HEK293 (cell line): Measurements from ENCODE around the gene ASL.
"Not testable (repeated sequence)": the region's sequence is repeated elsewhere in the genome, so short reads cannot be mapped to it uniquely, and the experiment has no call there.

Experiments used
- CTCF ChIA-PET: fragments of 350-600 bp; formaldehyde crosslinking; extraction: SDS; loops from one replicate; lab custom pipeline; 2021; ENCODE audit warnings: antibody characterized with exemption; lab: Yijun Ruan, JAX
- POLR2A ChIA-PET: fragments of 300-600 bp; formaldehyde crosslinking; extraction: SDS; loops from one replicate; lab custom pipeline; 2020; ENCODE audit warnings: antibody characterized with exemption, inconsistent platforms; lab: Yijun Ruan, JAX
- H3K27ac ChIP-seq: fragments of 200-500 bp; sonication (Bioruptor generic); 2 replicates; pipeline ENCODE4 v1.5.1; 2014; ENCODE audit warnings: low read depth, low read length, control low read depth, inconsistent platforms; ENCODE audit errors: extremely low read depth
- H3K36me3 ChIP-seq, 2 experiments: fragments of 200-500 bp in 1 of 2; sonication (Bioruptor generic) in 1 of 2; 1 replicate in 1 of 2; 2 replicates in 1 of 2; pipeline ENCODE4 v1.5.1; 2014 to 2017; ENCODE audit warnings: inconsistent platforms in 2 of 2, low read length in 2 of 2; ENCODE audit not compliant: control insufficient read depth in 2 of 2, insufficient read depth in 1 of 2
- H3K4me1 ChIP-seq: fragments of 200-500 bp; sonication (Bioruptor generic); 2 replicates; pipeline ENCODE4 v1.5.1; 2014; ENCODE audit warnings: mild to moderate bottlenecking, low read length, inconsistent platforms; ENCODE audit not compliant: control insufficient read depth, insufficient read depth
- H3K4me3 ChIP-seq: 2 replicates; pipeline ENCODE4 v1.5.1; 2011; ENCODE audit warnings: low read depth, mild to moderate bottlenecking, control low read depth, low read length, moderate library complexity
- H3K9me3 ChIP-seq: fragments of 200-500 bp; sonication (Bioruptor generic); 2 replicates; pipeline ENCODE4 v1.5.1; 2014; ENCODE audit warnings: low read depth, low read length, inconsistent platforms; ENCODE audit not compliant: control insufficient read depth, insufficient read depth
- ZBTB1 ChIP-seq: fragments of 450-650 bp; formaldehyde crosslinking; IDR thresholded peaks from 2 replicates; pipeline ENCODE4 v1.5.1; 2016; ENCODE audit warnings: missing biosample characterization, missing genetic modification characterization
- ZBTB21 ChIP-seq: fragments of 450-650 bp; formaldehyde crosslinking; IDR thresholded peaks from 2 replicates; pipeline ENCODE4 v1.5.1; 2017; ENCODE audit warnings: missing biosample characterization, missing genetic modification characterization
- ZBTB8A ChIP-seq: fragments of 450-650 bp; formaldehyde crosslinking; IDR thresholded peaks from 2 replicates; pipeline ENCODE4 v1.5.1; 2016; ENCODE audit warnings: missing biosample characterization, missing genetic modification characterization
- ZFP37 ChIP-seq: fragments of 450-650 bp; formaldehyde crosslinking; IDR thresholded peaks from 2 replicates; pipeline ENCODE4 v1.5.1; 2016; ENCODE audit warnings: missing biosample characterization, missing genetic modification characterization
- ZIC2 ChIP-seq: fragments of 450-650 bp; formaldehyde crosslinking; IDR thresholded peaks from 2 replicates; pipeline ENCODE4 v1.5.1; 2016; ENCODE audit warnings: missing biosample characterization, missing genetic modification characterization
- ZNF248 ChIP-seq: fragments of 450-650 bp; formaldehyde crosslinking; IDR thresholded peaks from 2 replicates; pipeline ENCODE4 v1.5.1; 2017; ENCODE audit warnings: missing biosample characterization, missing genetic modification characterization
- ZNF341 ChIP-seq: fragments of 450-650 bp; formaldehyde crosslinking; IDR thresholded peaks from 2 replicates; pipeline ENCODE4; 2016; ENCODE audit warnings: low read depth, missing biosample characterization, missing genetic modification characterization
- ZNF596 ChIP-seq: fragments of 450-650 bp; IDR thresholded peaks from 2 replicates; pipeline ENCODE4 v1.5.0; 2018; ENCODE audit warnings: missing biosample characterization, mild to moderate bottlenecking, missing genetic modification characterization, moderate library complexity
- ZNF660 ChIP-seq: fragments of 450-650 bp; IDR thresholded peaks from 2 replicates; pipeline ENCODE4 v1.5.1; 2018; ENCODE audit warnings: missing biosample characterization, mild to moderate bottlenecking, missing genetic modification characterization
- TF ChIP-seq, protein P1 (sequence below): fragments of 450-650 bp; formaldehyde crosslinking; IDR thresholded peaks from 2 replicates; pipeline ENCODE4 v1.5.1; 2016; ENCODE audit warnings: missing biosample characterization, missing genetic modification characterization
- TF ChIP-seq, protein P2 (sequence below): fragments of 450-650 bp; formaldehyde crosslinking; IDR thresholded peaks from 2 replicates; pipeline ENCODE4 v1.5.1; 2016; ENCODE audit warnings: missing biosample characterization, missing genetic modification characterization, borderline replicate concordance
- TF ChIP-seq, protein P3 (sequence below): fragments of 450-650 bp; formaldehyde crosslinking; IDR thresholded peaks from 2 replicates; pipeline ENCODE4 v1.5.1; 2016; ENCODE audit warnings: missing biosample characterization, missing genetic modification characterization
- TF ChIP-seq, protein P4 (sequence below): fragments of 450-650 bp; formaldehyde crosslinking; IDR thresholded peaks from 2 replicates; pipeline ENCODE4 v1.5.1; 2017; ENCODE audit warnings: missing biosample characterization, missing genetic modification characterization
- TF ChIP-seq, protein P5 (sequence below): fragments of 450-650 bp; formaldehyde crosslinking; IDR thresholded peaks from 2 replicates; pipeline ENCODE4 v1.5.1; 2016; ENCODE audit warnings: missing biosample characterization, missing genetic modification characterization

Gene ASL

DNA sequence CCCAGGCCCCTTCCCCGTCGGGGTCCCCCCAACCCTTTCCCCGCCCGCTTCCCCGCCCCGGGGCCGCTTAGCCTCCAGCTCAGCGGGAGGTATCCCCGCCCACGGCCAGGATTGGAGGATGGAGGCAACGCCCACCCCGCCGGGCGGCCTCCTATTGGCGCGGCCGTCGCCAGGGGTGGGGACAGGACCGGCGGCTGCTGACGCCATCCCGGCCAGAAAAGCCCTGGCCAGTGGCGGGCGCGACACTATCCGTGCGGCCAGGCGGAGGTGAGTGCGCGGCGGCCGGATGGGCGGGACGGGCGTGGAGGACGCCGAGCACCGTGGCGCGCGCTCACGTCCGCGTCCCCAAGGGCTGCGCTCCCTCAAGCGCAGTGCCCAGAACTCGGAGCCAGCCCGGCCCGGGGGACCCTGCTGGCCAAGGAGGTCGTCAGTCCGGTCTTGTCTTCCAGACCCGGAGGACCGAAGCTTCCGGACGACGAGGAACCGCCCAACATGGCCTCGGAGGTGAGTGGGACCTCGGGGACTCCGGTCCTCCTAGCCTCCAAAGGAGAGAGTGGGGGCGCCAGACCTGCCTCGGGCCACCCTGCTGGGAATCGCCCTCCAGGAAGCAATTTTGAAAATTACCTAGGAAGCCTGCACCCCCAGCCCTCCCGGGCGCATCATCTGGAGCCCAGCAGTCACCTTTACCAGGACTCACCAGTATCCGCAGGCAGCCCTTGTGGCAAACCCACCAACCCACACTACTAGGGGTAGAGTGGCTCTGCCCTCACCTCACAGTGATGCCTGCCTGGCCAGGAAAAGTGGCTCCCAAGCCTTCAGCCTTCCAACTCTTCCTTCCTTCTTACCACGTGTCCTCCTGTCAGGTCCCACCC lies at the start of gene ASL (continued):
- TF ChIP-seq, protein P1, sequence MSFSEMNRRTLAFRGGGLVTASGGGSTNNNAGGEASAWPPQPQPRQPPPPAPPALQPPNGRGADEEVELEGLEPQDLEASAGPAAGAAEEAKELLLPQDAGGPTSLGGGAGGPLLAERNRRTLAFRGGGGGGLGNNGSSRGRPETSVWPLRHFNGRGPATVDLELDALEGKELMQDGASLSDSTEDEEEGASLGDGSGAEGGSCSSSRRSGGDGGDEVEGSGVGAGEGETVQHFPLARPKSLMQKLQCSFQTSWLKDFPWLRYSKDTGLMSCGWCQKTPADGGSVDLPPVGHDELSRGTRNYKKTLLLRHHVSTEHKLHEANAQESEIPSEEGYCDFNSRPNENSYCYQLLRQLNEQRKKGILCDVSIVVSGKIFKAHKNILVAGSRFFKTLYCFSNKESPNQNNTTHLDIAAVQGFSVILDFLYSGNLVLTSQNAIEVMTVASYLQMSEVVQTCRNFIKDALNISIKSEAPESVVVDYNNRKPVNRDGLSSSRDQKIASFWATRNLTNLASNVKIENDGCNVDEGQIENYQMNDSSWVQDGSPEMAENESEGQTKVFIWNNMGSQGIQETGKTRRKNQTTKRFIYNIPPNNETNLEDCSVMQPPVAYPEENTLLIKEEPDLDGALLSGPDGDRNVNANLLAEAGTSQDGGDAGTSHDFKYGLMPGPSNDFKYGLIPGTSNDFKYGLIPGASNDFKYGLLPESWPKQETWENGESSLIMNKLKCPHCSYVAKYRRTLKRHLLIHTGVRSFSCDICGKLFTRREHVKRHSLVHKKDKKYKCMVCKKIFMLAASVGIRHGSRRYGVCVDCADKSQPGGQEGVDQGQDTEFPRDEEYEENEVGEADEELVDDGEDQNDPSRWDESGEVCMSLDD = 0 out of 2 replicates have a peak, but pooled peaks have one; percentile 40
- no peak for TF ChIP-seq ZNF248 (tag by site-specific recombination)
- TF ChIP-seq, protein P2, sequence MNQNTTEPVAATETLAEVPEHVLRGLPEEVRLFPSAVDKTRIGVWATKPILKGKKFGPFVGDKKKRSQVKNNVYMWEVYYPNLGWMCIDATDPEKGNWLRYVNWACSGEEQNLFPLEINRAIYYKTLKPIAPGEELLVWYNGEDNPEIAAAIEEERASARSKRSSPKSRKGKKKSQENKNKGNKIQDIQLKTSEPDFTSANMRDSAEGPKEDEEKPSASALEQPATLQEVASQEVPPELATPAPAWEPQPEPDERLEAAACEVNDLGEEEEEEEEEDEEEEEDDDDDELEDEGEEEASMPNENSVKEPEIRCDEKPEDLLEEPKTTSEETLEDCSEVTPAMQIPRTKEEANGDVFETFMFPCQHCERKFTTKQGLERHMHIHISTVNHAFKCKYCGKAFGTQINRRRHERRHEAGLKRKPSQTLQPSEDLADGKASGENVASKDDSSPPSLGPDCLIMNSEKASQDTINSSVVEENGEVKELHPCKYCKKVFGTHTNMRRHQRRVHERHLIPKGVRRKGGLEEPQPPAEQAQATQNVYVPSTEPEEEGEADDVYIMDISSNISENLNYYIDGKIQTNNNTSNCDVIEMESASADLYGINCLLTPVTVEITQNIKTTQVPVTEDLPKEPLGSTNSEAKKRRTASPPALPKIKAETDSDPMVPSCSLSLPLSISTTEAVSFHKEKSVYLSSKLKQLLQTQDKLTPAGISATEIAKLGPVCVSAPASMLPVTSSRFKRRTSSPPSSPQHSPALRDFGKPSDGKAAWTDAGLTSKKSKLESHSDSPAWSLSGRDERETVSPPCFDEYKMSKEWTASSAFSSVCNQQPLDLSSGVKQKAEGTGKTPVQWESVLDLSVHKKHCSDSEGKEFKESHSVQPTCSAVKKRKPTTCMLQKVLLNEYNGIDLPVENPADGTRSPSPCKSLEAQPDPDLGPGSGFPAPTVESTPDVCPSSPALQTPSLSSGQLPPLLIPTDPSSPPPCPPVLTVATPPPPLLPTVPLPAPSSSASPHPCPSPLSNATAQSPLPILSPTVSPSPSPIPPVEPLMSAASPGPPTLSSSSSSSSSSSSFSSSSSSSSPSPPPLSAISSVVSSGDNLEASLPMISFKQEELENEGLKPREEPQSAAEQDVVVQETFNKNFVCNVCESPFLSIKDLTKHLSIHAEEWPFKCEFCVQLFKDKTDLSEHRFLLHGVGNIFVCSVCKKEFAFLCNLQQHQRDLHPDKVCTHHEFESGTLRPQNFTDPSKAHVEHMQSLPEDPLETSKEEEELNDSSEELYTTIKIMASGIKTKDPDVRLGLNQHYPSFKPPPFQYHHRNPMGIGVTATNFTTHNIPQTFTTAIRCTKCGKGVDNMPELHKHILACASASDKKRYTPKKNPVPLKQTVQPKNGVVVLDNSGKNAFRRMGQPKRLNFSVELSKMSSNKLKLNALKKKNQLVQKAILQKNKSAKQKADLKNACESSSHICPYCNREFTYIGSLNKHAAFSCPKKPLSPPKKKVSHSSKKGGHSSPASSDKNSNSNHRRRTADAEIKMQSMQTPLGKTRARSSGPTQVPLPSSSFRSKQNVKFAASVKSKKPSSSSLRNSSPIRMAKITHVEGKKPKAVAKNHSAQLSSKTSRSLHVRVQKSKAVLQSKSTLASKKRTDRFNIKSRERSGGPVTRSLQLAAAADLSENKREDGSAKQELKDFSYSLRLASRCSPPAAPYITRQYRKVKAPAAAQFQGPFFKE = no peak

DNA sequence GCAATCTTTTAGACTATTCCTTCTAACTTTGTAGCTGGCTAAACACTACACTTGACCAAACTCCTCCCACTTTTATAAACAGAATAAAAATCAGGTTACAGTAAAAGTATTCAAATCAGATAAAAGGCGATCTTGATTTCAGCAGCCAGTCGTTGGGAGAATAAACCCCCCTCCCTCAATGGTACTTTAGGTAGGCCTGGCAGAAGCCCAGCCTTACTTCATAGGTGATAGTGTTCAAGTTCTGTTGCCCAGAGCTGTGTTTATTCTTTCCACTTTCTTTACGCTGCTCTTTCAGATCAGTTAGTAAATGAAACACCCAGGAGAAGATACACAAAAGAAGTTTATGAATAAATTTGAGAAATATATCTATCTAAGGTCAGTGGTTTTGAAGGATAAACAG lies 47.3 kb upstream of the ASL start:
- CTCF ChIA-PET = interaction anchor here (0.6 kb wide), 2 partner anchors 472 to 646 kb away, joined by 4 read pairs; no protein-coding TSS in a partner anchor
- POLR2A ChIA-PET, H3K4me3 ChIP-seq: not testable (repeated sequence)
- TF ChIP-seq, protein P3, sequence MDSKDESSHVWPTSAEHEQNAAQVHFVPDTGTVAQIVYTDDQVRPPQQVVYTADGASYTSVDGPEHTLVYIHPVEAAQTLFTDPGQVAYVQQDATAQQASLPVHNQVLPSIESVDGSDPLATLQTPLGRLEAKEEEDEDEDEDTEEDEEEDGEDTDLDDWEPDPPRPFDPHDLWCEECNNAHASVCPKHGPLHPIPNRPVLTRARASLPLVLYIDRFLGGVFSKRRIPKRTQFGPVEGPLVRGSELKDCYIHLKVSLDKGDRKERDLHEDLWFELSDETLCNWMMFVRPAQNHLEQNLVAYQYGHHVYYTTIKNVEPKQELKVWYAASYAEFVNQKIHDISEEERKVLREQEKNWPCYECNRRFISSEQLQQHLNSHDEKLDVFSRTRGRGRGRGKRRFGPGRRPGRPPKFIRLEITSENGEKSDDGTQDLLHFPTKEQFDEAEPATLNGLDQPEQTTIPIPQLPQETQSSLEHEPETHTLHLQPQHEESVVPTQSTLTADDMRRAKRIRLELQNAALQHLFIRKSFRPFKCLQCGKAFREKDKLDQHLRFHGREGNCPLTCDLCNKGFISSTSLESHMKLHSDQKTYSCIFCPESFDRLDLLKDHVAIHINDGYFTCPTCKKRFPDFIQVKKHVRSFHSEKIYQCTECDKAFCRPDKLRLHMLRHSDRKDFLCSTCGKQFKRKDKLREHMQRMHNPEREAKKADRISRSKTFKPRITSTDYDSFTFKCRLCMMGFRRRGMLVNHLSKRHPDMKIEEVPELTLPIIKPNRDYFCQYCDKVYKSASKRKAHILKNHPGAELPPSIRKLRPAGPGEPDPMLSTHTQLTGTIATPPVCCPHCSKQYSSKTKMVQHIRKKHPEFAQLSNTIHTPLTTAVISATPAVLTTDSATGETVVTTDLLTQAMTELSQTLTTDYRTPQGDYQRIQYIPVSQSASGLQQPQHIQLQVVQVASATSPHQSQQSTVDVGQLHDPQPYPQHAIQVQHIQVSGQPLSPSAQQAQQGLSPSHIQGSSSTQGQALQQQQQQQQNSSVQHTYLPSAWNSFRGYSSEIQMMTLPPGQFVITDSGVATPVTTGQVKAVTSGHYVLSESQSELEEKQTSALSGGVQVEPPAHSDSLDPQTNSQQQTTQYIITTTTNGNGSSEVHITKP = peak; percentile 37; the same call in 1 of the 2 replicates
- TF ChIP-seq, all 188 proteins: peak for 1; not testable (repeated sequence) for 187
- not testable (repeated sequence) for H3K27ac ChIP-seq, H3K9me3 ChIP-seq, H3K4me1 ChIP-seq, H3K36me3 ChIP-seq

DNA sequence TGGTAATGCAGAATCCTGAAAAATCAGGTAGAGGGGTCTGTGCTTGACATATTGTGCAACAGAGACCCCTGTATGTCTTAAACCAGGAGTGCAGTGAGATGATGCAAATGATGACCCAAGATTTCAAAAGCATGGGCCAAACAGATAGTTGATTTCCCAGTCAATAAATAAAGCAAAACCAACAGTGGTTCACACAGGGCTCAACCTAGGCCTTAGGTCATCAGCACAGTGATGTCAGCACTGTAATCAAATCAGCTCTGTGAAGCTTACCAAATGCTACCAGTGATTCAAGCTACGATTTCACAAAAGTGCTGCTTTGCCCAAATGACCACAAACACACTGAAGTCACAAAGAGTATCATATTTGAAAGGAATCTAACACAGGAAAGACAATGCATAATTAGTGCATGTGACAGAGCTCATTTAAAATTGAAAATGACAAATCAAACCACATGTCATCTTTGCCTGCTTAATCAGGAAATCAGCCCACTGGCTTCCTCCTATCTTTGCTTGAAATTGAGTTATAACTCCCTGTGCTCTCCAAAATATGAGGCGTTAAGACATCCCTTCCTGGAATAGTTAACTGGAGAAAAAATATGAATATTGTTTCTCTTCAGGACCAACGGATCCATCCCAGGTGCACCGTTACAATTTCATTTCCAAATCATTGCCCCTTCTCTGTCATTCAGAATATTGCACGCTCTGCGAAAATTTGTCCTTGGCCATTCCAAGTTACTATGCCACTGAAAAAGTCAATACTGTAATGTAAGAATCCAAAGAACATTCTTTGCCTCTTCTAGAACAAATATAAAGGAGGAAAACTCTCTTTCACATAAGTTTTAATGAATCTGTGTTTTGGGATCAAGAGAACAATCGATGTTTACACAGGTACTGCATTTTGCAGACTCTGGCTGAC lies 41.9 kb upstream of the ASL start:
- ChIA-PET CTCF (interaction anchor here (0.6 kb wide), 1 partner anchor 531 kb away, joined by 3 read pairs; no protein-coding TSS in a partner anchor), POLR2A (no interaction called here)
- Histone ChIP-seq H3K9me3 (no peaks in the 10 kb centered on the region), H3K27ac (no peak overlapping the region), H3K4me1 (peaks cover 4% of the 10 kb centered on the region; the same call in 1 of the 2 replicates), H3K36me3 (no peaks in the 10 kb centered on the region), H3K4me3 (no peak overlapping the region)
- TF ChIP-seq ZBTB8A (tag by site-specific recombination) (no peak), ZNF660 (peak; percentile 99), ZNF596 (no peak), ZIC2 (tag by site-specific recombination) (no peak), ZFP37 (tag by site-specific recombination) (no peak), ZNF341 (no peak), ZBTB1 (no peak), ZBTB21 (tag by site-specific recombination) (peak; percentile 71)
- TF ChIP-seq, protein P4, sequence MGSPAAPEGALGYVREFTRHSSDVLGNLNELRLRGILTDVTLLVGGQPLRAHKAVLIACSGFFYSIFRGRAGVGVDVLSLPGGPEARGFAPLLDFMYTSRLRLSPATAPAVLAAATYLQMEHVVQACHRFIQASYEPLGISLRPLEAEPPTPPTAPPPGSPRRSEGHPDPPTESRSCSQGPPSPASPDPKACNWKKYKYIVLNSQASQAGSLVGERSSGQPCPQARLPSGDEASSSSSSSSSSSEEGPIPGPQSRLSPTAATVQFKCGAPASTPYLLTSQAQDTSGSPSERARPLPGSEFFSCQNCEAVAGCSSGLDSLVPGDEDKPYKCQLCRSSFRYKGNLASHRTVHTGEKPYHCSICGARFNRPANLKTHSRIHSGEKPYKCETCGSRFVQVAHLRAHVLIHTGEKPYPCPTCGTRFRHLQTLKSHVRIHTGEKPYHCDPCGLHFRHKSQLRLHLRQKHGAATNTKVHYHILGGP (tag by site-specific recombination) = no peak
- TF ChIP-seq, protein P5, sequence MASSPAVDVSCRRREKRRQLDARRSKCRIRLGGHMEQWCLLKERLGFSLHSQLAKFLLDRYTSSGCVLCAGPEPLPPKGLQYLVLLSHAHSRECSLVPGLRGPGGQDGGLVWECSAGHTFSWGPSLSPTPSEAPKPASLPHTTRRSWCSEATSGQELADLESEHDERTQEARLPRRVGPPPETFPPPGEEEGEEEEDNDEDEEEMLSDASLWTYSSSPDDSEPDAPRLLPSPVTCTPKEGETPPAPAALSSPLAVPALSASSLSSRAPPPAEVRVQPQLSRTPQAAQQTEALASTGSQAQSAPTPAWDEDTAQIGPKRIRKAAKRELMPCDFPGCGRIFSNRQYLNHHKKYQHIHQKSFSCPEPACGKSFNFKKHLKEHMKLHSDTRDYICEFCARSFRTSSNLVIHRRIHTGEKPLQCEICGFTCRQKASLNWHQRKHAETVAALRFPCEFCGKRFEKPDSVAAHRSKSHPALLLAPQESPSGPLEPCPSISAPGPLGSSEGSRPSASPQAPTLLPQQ = no peak
